NCI-H146 treated with DMSO at 0.1 percent for 48 hours (cell line): Measurements from ENCODE around the gene CHST11.
A peak's percentile ranks its signal among the peaks of the same experiment; 100 is the strongest.
"Not testable (repeated sequence)": the region's sequence is repeated elsewhere in the genome, so short reads cannot be mapped to it uniquely, and the experiment has no call there.

ENCODE experiments used
- DNase-seq: peaks from one replicate; lab custom pipeline; 2025; ENCODE audit not compliant: unreplicated experiment; lab: John Stamatoyannopoulos, UW

CHST11 gene

GRCh38 chr12:104555648-104556047 is 98.9 kb downstream of the CHST11 start:
- DNase-seq: peak; percentile 12

DNA sequence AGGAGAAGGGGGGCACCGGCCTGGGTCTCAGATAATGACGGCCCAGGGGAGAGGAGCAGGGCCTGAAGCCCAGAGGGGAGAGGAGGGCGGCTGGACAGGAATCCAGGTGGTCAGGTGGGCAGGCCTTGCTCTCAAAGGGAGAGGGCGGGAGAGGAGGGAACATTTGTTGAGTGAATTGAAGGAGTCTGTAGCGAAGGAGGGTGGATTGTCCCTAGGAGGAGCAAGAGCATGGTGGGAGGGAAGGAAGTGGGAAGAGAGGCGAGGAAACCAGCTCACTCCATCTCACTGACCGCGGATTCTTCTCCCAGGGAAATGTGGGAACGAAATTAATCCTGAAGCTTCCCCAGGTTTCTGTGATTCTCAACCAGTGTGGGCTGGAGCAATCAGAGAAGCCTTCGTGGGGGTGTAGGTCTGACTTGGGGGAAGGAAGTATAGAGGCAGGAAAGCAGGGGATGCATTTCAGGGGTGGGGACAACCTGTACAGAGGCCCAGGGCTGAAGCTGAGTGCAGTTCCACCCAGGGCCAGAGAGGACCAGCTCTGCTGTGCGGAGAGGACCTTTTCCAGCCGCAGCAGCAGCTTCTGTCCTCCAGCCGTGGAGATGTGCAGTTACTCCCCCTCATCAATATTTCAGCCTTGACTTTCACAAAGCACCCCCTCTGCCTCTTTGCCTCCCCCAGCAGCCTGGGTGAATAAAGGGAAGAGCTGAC is 100.9 kb downstream of the CHST11 start:
- DNase-seq: no peak

GRCh38 chr12:104560881-104561280 is 104.1 kb downstream of the CHST11 start:
- DNase-seq: no peak

- DNase-seq: no peak
Measured at GRCh38 chr12:104562763-104563162, 106.0 kb downstream of the CHST11 start.

DNA sequence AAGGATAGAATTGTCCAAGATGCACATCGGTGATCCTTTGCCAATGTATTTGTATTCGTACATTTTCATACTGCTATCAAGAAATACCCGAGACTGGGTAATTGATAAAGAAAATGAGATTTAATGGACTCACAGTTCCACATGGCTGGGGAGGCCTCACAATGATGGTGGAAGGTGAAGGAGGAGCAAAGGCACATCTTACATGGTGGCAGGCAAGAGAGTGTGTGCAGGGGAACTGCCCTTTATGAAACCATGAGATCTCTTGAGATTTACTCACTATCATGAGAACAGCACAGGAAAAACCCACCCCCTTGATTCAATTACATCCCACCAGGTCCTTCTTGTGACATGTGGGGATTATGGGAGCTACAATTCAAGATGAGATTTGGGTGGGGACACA is 107.9 kb downstream of the CHST11 start:
- not testable (repeated sequence) for DNase-seq

DNA sequence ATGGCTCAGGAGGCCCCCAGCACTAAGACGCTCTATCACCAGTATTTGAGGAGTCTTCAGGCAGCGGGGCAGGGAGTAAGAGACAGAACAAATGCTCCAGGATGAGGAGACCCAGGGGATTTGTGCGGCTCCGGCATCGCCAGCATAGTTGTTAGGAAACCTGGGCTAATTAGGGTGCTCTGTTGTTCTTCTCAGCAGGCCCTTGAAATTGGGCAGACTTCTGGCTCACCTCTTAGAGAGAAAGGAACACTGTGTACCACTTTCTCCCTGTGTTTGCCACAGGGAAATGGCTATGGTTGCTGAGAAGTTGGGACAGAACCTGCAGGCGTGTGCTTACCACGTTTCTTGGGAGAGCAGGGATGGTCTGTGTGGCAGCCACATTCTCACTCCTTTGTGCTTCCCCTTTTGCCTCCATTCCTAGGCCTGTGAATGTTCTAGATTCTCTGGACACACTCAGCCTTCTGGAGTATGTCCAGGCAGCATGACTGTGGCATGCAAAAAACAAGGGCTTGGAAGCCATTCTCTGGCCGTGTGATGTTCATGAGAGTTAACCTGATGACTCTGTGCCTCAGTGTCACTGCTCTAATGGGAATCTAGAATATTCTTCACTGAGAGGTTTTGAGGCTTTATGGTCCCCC is 109.0 kb downstream of the CHST11 start:
- DNase-seq: no peak

DNA sequence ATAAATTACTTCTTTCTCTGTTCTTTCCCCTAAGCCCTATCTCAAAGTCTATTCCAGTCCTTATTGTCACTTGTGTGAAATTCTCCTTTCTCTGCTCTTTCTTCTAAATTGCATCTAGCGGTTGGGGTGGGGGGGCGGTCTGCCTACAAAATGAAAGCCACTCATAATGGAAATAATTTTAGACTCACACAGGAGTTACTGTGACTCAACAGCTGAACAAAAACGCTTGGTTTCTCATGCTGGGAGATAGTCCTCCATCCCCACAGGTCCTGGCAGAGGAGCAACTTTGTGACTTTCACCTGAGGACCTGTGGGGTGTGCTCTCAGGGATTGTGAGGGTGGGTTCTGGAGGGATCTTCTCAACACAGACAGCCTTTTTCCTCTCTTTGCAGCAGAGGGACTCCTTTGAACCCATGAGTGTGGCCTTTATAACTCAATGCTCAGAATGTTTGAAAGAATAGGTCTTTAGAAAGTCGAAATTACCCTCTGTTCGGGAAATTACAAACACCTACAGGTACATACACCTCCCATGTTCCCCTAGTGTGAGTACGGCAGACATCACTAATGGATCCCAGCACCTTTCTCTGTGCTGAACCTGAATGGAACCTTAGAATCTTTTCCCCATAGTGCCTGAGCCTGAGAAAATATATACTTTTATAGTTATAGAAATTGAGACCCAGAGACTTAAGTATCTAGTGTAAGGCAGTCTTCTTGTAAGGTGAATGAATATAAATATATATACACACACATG is 109.7 kb downstream of the CHST11 start:
- no peak for DNase-seq

- DNase-seq: no peak
Measured at GRCh38 chr12:104567832-104568486, 111.2 kb downstream of the CHST11 start.

DNA sequence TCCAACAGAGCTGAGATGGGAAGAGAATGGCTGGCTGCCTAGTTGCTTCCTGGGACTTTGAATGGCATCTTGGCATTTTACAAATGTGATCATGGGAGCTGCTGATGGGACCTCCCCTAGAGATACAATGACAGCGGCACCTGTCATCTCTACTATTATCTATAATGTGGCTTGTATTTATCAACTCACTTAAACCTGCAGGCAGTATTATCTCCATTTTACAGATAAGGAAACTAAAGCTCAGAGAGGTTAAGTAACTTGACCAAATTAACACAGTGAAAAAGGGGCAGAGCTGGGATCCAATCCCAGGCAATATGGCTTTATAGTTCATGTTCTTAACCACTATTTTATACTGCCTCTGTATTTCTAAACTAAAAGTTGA is 111.7 kb downstream of the CHST11 start:
- DNase-seq: no peak

GRCh38 chr12:104568935-104569334 is 112.2 kb downstream of the CHST11 start:
- DNase-seq: no peak

DNA sequence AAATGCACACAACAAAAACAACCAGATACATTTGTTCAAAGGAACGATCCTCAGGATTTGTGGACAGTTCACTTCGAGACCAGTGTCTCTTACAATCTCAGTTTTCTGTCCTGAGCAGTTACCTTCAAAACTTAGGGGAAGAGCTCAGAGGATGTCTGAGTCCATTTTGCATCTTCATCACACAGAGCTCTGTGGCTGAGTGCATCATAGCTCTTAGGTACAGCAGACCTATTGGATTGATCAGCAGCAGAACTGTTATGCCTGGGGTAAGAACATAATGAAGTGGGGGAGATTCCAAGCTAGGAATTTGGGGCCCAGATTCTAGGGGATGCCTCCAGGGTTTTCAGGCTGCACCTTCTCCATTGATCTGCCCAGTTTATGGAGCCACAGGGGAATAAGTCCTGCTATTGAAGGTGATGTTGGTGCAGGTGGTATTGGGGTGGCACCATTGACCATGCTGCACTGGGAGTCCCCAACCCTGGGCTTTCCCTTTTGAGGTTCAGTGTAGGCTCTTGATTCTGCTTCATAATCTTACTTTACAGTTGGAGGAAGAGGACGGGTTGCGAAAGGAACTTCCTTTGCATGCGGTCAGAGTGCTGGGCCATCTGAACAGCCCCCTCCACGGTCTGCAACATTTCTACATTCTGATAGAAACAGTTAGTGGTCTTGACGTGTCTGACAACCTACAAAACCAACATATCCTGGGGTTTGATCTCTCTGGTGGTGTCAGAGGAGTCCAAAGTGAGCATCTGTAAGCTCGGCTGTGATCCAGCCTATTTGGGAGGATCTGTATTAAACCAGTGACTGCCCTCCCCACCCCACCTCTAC is 112.8 kb downstream of the CHST11 start:
- no peak for DNase-seq

- no peak for DNase-seq
Measured at GRCh38 chr12:104570174-104570907, 113.6 kb downstream of the CHST11 start.

DNA sequence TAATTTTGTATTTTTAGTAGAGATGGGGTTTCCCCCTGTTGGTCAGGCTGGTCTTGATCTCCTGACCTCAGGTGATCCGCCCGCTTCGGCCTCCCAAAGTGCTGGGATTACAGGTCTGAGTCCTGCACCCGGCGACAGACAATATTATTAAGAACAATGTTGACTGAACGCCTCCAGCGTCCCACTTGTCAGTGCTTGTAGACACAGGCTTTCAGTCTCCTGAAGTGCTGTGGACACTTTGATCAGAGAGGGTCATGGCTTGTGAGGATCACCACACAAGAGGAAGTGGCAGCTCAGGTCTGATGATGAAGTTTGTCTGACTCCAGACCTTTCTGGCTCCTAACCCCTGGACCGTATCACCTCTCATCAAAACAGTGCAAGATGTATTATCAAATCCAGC is 114.6 kb downstream of the CHST11 start:
- DNase-seq: no peak

GRCh38 chr12:104574353-104574752 is 117.6 kb downstream of the CHST11 start:
- DNase-seq: not testable (repeated sequence)

DNA sequence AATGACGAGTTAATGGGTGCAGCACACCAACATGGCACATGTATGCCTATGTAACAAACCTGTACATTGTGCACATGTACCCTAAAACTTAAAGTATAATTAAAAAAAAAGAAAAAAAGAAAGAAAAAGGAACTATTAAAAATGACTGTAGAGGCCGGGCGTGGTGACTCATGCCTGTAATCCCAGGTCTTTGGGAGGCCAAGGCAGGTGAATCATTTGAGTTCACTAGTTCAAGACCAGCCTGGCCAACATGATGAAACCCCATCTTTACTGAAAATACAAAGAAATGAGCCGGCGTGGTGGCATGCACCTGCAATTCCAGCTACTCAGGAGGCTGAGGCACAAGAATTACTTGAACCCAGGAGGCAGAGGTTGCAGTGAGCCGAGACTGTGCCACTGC is 118.0 kb downstream of the CHST11 start:
- not testable (repeated sequence) for DNase-seq

GRCh38 chr12:104575442-104576186 is 118.9 kb downstream of the CHST11 start:
- DNase-seq: no peak

DNA sequence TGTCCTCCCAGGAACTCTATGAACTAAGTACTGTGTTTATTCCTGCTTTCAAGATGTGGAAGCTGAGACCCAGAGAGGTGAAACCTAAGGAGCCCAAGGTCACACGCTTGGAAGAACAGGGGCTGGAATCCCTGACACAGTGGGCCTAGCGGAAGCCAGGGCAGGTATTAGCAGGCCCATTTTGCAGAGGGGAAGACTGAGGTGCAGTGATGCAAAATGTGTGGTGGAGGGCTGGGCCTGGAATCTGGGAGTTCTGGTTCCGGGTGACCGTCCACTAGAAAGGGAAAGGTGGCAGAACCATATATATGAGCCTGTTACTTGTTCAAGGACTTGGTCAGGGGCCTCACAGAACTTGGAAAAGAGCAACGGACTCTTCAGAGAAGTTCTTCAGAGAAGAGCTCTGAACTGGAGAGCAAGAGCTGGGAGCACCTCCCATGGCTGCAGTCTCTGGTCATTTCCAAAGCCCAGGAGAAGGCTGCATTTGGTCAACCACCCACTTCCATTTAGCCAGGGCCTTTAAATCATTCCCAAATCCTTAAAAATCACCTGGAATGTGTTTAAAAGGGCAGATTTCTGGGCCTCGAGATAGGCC is 119.5 kb downstream of the CHST11 start:
- no peak for DNase-seq

DNA sequence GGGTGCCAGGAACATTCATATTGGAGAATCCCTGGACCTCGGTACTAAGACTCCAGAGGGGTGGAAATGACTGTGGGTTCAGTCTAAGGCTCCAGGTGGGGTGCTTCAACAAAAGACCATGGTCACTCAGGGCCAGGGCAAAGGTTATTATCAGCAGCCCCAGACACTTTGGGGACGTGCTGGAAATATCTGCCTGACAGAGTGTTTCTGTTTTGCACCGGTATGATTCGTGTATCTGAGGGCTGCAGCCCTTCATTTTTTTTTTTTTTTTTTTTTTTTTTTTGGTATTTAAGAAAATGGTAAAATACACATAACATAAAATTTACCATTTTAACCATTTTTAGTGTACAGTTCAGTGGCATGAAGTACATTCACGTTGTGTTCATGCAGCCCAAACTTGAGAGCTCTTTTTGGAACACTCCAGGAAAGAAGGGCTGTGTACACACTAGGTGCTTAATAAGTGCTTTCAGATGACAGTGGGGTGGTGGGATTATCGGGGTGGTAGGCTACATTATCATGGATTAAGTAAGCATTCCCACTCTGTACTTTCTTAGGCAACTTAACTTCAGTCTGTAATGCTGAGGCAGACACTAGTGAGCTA is 120.3 kb downstream of the CHST11 start:
- DNase-seq: no peak

GRCh38 chr12:104577581-104577981 is 120.8 kb downstream of the CHST11 start:
- DNase-seq: no peak
